ENCODE data around the gene IL1A. TPM values are rescaled to one million over a fixed set of nuclear protein-coding genes. Genes with fewer than 3 reads are reported as not detected.
A peak's percentile ranks its signal among the peaks of the same experiment; 100 is the strongest.

The IL1A gene
- total RNA-seq, 1 donor from 2014 or later = 3.2 TPM

GRCh38 chr2:112764071-112765044 lies 19.9 kb downstream of the IL1A start, which contains the start of gene CKAP2L:
Gene CKAP2L, minus strand, starts transcription at chr2:112764609. Its CDS starts 11 bp downstream, at chr2:112764598.
- H3K27me3 Mint-ChIP-seq (ENCODE audit: insufficient read depth, low read depth) = peaks cover 2% of the 10 kb centered on the region
- peak within 1 kb of the TSS; percentile 96 for H3K27ac Mint-ChIP-seq
- H3K4me3 Mint-ChIP-seq = peak within 1 kb of the TSS; percentile 90

GRCh38 chr2:112762276-112762675 lies 22.0 kb downstream of the IL1A start:
- Mint-ChIP-seq H3K36me3 (peaks cover 16% of the 10 kb centered on the region), H3K4me1 (peaks cover 30% of the 10 kb centered on the region), H3K27ac (no peak overlapping the region), H3K9me3 (no peaks in the 10 kb centered on the region), H3K4me3 (peak overlapping the region; percentile 39), H3K27me3 (ENCODE audit: insufficient read depth, low read depth) (peaks cover 2% of the 10 kb centered on the region)
- no peaks in the 10 kb centered on the region for H3K9me3 ChIP-seq (ENCODE audit: low read depth)
- no peak overlapping the region for H3K27ac ChIP-seq
- peaks cover 9% of the 10 kb centered on the region for H3F3A ChIP-seq (ENCODE audit: low read depth)
- H3K9ac ChIP-seq = no peak overlapping the region
- no peaks in the 10 kb centered on the region for H3K27me3 ChIP-seq
- peaks cover 15% of the 10 kb centered on the region for H3K4me1 ChIP-seq
- peaks cover 35% of the 10 kb centered on the region for H3K79me2 ChIP-seq (ENCODE audit: low read depth)
- H3K4me2 ChIP-seq = no peak overlapping the region
- TF ChIP-seq EZH2phosphoT487 (IDR thresholded peaks at IDR 0.05) (no peak), EZH2 (IDR thresholded peaks at IDR 0.05) (no peak)
- peaks cover 24% of the 10 kb centered on the region for H3K36me3 ChIP-seq
- H4K20me1 ChIP-seq (ENCODE audit: low read depth) = peaks cover 9% of the 10 kb centered on the region
- DNase-seq (ENCODE audit: low spot score) = no peak
- no peak overlapping the region for H3K4me3 ChIP-seq
- no peak overlapping the region for H2AFZ ChIP-seq (replicated peaks)

More at GRCh38 chr2:112764071-112765044, 19.9 kb downstream of the IL1A start, which contains the start of gene CKAP2L:
- Histone ChIP-seq H3K36me3 (peaks cover 13% of the 10 kb centered on the region), H3K4me1 (peaks cover 15% of the 10 kb centered on the region), H3F3A (ENCODE audit: low read depth) (peaks cover 9% of the 10 kb centered on the region), H3K27ac (no peak within 1 kb of the TSS), H2AFZ (replicated peaks) (peak within 1 kb of the TSS; percentile 72), H3K79me2 (ENCODE audit: low read depth) (peaks cover 33% of the 10 kb centered on the region), H3K4me2 (peak within 1 kb of the TSS; percentile 96), H3K9ac (peak within 1 kb of the TSS; percentile 9), H4K20me1 (ENCODE audit: low read depth) (peaks cover 9% of the 10 kb centered on the region), H3K9me3 (ENCODE audit: low read depth) (no peaks in the 10 kb centered on the region), H3K4me3 (peak within 1 kb of the TSS; percentile 80), H3K27me3 (no peaks in the 10 kb centered on the region)
- Mint-ChIP-seq H3K4me1 (peaks cover 30% of the 10 kb centered on the region), H3K9me3 (no peaks in the 10 kb centered on the region), H3K36me3 (peaks cover 11% of the 10 kb centered on the region)
- TF ChIP-seq EZH2phosphoT487 (IDR thresholded peaks at IDR 0.05) (no peak), EZH2 (IDR thresholded peaks at IDR 0.05) (no peak), CTCF (IDR thresholded peaks at IDR 0.05) (no peak)
- peak; percentile 99 for DNase-seq (ENCODE audit: low spot score)

GRCh38 chr2:112760149-112760548 lies 24.1 kb downstream of the IL1A start:
- Histone ChIP-seq H3K27me3 (no peaks in the 10 kb centered on the region), H4K20me1 (ENCODE audit: low read depth) (peaks cover 9% of the 10 kb centered on the region), H2AFZ (replicated peaks) (no peak overlapping the region), H3K36me3 (peaks cover 33% of the 10 kb centered on the region), H3K4me1 (peaks cover 12% of the 10 kb centered on the region), H3K9ac (no peak overlapping the region), H3K9me3 (ENCODE audit: low read depth) (no peaks in the 10 kb centered on the region), H3K4me2 (no peak overlapping the region), H3K4me3 (no peak overlapping the region), H3F3A (ENCODE audit: low read depth) (peaks cover 6% of the 10 kb centered on the region), H3K79me2 (ENCODE audit: low read depth) (peaks cover 35% of the 10 kb centered on the region), H3K27ac (no peak overlapping the region)
- Mint-ChIP-seq H3K4me3 (no peak overlapping the region), H3K27me3 (ENCODE audit: insufficient read depth, low read depth) (peaks cover 2% of the 10 kb centered on the region), H3K9me3 (no peaks in the 10 kb centered on the region), H3K27ac (no peak overlapping the region), H3K4me1 (peaks cover 25% of the 10 kb centered on the region), H3K36me3 (peaks cover 27% of the 10 kb centered on the region)
- TF ChIP-seq EZH2 (IDR thresholded peaks at IDR 0.05) = no peak
- no peak for TF ChIP-seq CTCF (IDR thresholded peaks at IDR 0.05)
- no peak for TF ChIP-seq EZH2phosphoT487 (IDR thresholded peaks at IDR 0.05)
- DNase-seq (ENCODE audit: low spot score) = no peak
